NCI-H128 (cell line): ENCODE measurements around the gene VSTM2B.

Source experiments
- DNase-seq: peaks from one replicate; lab custom pipeline; 2025; ENCODE audit not compliant: unreplicated experiment; lab: John Stamatoyannopoulos, UW

VSTM2B gene

GRCh38 chr19:29515233-29515619 lies 10.6 kb upstream of the VSTM2B start:
- DNase-seq = no peak

- DNase-seq = no peak
These were observed 10.0 kb upstream of the VSTM2B start for GRCh38 chr19:29515706-29516357.

GRCh38 chr19:29516358-29516725 lies 9.5 kb upstream of the VSTM2B start:
- DNase-seq = no peak

- no peak for DNase-seq
These were observed 8.9 kb upstream of the VSTM2B start for GRCh38 chr19:29516821-29517395.

GRCh38 chr19:29517412-29517811 lies 8.4 kb upstream of the VSTM2B start:
- DNase-seq = no peak

- DNase-seq = no peak
These were observed 7.8 kb upstream of the VSTM2B start for GRCh38 chr19:29517946-29518345.

GRCh38 chr19:29519146-29519545 lies 6.6 kb upstream of the VSTM2B start:
- no peak for DNase-seq

- DNase-seq = no peak
These were observed 5.9 kb upstream of the VSTM2B start for GRCh38 chr19:29519931-29520330.

GRCh38 chr19:29520390-29520789 lies 5.4 kb upstream of the VSTM2B start:
- DNase-seq = no peak

- no peak for DNase-seq
These were observed 4.3 kb upstream of the VSTM2B start for GRCh38 chr19:29521291-29522075.

GRCh38 chr19:29523568-29523967 lies 2.2 kb upstream of the VSTM2B start:
- no peak for DNase-seq

GRCh38 chr19:29524201-29524911 lies 1.4 kb upstream of the VSTM2B start:
- DNase-seq = no peak

- no peak for DNase-seq
These were observed 622 bp upstream of the VSTM2B start for GRCh38 chr19:29524912-29525831.

GRCh38 chr19:29526730-29527499 lies 1.1 kb downstream of the VSTM2B start:
- DNase-seq = no peak

GRCh38 chr19:29527500-29528328 lies 1.9 kb downstream of the VSTM2B start:
- DNase-seq = no peak

GRCh38 chr19:29528350-29528945 lies 2.7 kb downstream of the VSTM2B start:
- DNase-seq = no peak

- no peak for DNase-seq
These were observed 3.3 kb downstream of the VSTM2B start for GRCh38 chr19:29528946-29529645.
